HG03521 (cell line): ENCODE data around the gene CLDN15.
"Not testable (repeated sequence)": the region's sequence is repeated elsewhere in the genome, so short reads cannot be mapped to it uniquely, and the experiment has no call there.

Source experiments
- ATAC-seq: cut with Tn5 transposase; IDR thresholded peaks from one replicate; pipeline ENCODE4 v1.9.1; 2021; ENCODE audit warnings: mild to moderate bottlenecking, moderate library complexity; ENCODE audit not compliant: unreplicated experiment

CLDN15 gene, protein sequence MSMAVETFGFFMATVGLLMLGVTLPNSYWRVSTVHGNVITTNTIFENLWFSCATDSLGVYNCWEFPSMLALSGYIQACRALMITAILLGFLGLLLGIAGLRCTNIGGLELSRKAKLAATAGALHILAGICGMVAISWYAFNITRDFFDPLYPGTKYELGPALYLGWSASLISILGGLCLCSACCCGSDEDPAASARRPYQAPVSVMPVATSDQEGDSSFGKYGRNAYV

DNA sequence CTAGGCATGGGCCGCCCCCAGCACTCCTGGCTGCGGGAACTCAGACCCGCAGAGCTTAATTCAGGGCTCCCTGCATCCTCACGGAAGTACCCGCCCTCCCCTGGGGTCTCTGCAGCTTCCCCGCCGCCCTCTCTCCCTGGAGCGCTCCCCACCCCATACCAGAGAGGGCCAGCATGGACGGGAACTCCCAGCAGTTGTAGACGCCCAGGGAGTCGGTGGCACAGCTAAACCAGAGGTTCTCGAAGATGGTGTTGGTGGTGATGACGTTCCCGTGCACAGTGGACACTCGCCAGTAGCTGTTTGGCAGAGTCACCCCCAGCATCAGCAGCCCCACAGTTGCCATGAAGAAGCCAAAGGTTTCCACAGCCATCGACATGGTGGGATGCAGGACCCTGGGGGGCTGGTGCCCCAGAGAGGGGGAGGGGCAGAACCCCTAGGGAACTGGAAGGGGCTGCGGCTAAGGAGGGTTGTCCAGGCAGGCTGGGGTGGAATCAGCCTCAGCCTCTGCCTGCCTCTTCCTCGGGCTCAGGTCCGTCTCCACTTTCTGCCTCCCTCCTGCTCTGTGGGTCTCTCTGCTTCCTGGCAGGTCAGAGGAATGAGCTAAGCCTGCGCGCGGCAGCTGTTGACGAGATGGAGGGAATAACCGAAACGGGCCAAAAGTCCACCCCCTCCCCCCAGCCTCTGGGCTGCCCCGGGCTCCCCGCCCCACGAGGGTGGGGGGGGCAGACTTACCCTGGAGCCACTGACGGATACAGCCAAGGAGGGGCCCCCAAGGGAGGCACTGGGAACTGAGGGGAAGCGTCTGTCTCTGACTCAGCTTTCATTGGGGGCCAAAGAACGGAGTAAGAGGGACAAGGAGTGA, at the start of gene CLDN15:
TSS of gene CLDN15 (minus strand) at position 597 of the 862 bp plus-strand sequence. CDS start at position 376, 221 bp downstream.
- ATAC-seq, result no peak

DNA sequence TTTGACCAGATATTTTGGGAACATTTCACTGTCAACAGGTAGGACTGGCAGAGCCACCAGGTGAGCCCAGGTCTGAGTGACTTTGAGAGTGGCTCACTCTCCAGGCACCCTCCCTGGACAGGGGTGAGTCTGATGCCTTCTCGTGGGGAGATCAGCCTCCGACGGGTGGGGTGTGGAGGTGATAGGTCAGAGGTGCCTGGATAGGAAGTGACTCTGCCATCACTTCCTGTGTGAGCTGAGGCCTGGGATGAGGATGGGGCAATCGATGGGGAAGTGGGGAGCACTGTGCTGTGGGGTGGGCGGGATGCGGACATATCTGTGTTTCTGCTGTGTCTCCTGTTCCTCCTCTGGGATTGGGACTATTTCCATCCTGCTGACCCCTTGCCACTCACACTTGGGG, 49.4 kb upstream of the CLDN15 start:
- no peak for ATAC-seq

DNA sequence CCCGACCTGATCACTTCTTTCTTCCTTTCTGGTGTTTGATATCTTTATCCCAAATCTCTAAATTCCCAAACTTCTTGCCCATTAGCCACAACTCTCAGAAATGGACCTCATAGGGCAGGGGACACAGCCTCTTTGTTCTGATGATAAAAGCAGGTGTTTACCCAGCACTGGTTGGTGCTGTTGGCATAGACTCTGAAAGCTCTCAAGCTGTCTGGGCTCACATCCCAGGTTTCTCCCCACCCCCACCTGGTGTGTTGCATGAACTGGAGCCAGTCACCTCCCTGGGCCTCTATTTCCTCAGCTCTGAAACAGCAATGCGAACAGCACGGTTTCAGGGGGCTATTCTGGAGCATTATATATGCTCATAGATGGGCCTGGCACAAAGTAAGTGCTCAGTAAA, 48.3 kb upstream of the CLDN15 start:
- ATAC-seq, result not testable (repeated sequence)

DNA sequence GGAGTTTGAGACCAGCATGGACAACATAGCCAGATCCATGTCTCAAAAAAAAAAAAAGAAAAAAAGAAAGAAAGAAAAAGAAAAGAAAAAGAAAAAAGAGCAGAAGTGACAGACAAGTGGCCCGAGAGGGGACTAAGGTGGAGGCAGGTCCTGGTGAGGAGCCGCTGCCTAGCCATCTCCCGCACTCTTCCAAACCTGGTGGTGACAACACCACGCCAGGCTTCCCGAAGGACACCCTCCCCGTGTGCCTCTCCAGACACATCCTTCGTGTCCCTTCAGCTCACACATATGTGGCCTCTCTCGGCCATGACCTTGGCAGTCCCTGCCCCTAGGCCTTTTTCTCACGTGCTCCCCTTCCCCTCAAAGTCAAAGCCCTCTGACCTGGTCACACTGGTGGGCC, 47.6 kb upstream of the CLDN15 start:
- no peak for ATAC-seq

DNA sequence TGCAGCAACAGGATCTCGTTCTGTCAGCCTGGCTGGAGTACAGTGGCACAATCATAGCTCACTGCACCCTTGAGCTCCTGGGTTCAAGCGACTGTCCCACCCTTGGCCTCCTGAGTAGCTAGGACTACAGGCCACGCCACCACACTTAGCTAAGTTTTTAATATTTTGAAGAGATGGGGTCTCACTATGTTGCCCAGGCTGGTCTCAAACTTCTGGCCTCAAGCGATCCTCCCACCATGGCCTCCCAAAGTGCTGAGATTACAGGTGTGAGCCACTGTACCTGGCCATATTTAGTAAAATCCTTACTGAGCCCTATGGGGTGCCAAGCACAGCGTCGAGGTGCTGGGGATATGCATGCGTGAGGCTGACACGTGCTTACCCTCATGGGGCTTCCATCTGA, 43.3 kb upstream of the CLDN15 start:
- not testable (repeated sequence) for ATAC-seq

DNA sequence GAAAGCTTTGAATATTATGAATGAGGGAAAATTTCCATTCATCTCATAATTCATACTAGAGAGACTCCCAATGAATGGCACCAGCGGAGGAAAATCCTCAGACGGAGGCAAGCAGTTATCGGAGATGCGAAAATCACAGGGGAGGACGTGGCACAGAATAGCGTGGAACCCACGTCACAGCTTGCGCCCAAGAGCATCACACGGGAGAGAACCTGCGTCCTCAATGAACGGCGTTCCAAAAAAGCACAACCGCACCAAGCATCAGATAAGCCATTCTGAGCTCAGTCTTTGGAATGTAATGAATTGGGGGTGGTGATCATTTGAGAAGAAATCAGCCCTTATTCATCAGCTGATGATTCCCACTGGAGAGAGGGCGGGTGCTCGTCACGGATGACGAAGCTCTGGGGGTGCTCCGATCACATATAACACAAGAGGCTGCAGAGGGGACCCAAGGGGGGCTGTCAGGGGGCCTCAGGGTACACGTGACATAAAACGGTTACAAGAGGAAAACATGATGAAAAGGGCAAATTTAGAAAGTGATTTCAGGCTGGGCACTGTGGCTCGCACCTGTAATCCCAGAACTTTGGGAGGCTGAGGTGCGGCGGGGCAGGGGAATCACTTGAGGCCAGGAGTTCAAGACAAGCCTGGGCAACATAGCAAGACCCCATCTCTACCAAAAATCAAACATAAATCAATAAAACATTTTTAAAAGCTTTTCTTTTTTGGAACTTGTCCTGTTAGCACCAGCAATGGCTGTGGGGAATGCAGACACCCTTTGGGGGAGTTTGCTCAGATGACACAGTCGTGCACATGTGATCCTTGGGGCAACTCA, 41.1 kb upstream of the CLDN15 start:
- ATAC-seq, result no peak

DNA sequence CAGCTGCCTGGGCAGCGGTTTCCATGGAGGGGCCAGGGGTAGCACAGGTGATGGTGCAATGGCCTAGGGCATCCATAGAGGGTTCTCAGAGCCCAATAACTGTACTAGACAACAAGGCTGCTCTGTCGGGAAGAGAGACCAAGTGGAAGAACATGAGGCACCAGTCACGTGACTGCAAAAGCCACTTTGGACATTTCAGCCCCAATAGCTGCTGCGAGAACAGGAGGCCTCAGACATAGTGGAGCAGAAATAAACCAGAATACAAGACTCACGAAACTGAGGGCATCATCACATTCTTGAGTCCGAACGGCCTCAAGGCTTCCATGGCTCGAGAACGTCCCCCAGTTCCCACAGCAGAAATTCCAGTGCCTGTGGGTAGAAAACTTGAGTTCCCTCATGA, 39.6 kb upstream of the CLDN15 start:
- no peak for ATAC-seq

DNA sequence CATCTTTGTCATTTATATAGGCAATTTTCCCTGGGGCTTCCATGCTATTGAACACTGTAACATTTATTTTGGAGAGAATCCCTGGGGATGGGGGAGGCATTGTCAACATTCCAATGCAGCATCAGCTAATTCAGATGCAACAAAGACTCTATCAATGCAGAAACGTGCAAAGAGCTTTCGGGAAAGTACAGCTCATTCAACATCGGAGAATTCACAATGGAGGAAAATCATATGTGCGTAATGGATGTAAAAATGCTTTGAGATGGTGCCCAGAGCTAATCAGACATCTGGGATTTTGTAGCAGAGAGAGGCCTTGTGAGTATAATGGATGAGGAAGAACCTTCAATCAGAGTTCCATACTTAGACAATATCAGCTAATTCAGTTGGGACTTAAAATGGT, 35.6 kb upstream of the CLDN15 start:
- no peak for ATAC-seq

DNA sequence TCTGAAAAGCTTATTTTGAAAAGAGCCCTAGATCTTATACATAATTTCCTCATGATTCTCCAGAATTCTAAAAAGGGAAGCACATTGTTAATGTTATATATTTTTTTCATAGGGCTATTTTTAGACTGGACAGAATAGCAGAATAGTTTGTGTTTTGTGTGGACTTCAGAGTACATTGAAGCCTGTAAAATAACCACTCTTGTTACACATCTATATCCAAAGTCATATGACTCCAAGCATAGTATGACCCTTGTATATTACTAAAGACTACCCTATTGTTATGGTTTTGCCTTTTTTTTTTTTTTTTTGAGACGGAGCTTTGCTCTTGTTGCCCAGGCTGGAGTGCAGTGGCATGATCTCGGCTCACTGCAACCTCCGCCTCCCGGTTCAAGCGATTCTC, 33.4 kb upstream of the CLDN15 start:
- no peak for ATAC-seq

DNA sequence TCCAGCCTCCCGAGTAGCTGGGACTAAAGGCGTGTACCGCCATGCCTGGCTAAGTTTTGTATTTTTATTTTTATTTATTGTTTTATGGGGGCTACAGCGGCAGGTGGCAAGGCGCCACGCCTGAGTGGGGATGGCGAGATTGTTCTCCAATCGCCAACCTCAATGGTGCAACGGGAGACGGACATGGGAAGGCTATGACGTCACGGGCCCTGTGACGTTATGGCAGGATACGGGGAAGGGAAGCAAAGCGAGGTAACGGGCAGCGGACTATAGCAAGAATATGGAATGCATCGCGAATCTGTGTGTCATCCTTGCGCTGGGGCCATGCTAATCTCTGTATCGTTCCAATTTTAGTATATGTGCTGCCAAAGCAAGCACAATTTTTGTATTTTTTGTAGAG, 32.1 kb upstream of the CLDN15 start:
- no peak for ATAC-seq

DNA sequence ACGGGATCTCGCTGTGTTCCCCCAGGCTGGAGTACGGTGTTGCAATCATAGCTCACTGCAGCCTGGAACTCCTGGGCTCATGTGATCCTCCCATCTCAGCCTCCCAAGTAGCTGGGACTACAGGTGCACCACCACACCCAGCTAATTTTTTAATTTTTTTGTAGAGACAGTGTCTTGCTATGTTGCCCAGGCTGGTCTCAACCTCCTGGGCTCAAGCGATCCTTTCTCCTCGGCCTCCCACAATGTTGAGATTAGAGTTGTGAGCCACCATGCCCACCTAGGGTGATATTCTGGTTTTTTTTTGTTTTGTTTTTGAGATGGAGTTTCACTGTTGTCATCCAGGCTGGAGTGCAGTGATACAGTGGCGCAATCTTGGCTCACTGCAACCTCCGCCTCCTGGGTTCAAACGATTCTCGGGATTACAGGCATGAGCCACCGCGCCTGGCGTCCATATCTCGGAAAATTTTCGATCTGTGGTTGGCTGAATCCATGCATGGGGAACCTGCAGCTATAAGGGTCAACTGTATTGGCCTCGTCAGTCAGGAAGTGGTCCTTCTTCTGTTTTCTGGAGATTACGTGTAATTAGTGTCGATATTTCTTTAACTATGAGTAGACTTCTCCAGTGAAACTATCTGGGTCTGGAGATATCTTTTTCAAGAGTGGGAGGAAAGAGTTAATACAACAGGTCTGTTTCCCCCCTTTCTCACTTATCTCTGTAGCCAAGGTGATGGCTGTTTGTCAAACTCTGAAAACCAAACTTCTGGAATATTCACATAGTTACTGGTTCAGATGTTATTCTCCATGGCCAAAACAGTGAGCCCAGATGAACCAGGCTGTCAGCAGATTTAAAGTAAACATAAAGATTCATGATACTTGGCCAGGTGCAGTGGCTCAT, 28.3 kb upstream of the CLDN15 start:
- ATAC-seq, result no peak

DNA sequence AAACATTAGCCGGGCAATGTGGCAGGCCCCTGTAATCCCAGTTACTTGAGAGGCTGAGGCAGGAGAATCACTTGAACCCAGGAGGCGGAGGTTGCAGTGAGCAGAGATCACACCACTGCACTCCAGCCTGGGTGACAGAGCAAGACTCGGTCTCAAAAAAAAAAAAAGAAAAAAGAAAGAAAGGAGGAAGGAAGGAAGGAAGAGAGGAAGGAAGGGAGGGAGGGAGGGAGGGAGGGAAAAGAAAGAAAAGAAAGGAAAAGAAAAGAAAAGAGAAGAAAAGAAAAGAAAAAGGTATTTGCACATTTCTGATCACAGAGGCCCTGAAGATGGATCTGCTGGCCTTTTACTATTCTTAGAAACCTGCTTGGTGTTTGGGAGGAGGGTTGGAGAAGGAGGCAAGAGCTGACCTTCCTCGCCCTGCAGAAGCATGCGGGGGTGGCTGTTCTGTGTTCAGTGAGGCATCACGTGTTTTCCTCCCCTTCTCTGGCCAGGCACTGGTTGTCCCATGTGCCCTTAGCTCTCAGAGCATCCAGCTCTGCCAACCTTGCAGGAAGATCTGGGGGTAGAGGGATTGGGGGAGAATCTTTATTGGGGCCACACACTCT, 26.6 kb upstream of the CLDN15 start:
- ATAC-seq, result not testable (repeated sequence)

DNA sequence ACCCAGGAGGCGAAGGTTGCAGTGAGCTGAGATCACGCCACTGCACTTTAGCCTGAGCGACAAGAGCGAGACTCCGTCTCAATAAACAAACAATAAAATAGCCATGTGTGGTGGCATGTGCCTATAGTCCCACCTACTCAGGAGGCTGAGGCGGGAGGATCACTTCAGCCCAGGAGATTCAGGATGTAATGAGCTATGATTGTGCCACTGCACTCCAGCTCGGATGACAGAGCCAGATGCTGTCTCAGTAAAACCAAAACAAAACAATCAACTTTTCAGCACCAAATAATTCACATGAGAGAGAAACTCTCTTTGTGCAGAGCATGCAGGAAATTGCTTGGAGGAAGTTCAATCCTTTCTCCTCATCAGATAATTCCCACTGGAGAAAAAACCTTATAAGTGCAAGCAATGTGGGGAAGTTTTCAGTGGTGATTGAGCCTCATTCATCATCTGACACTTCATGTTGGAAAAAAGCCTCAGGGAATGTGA, 20.7 kb upstream of the CLDN15 start:
- no peak for ATAC-seq

DNA sequence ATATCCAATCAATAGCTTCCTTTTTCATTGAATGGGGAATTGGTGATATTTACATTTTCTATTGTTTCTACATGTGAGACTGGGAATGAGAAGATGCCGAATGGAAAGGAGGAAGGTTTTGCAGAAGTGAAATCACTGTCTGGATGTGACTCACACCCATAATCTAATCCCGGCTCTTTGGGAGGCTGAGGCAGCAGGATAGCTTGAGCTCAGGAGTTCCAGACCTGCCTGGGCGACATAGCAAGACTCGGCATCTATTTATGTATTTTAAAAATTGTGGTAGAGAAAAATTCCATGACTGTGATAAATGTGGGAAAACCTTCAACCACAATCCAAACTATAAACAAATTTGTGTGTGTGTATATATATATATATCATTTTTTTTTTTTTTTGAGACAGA, 18.2 kb upstream of the CLDN15 start:
- ATAC-seq, result no peak

DNA sequence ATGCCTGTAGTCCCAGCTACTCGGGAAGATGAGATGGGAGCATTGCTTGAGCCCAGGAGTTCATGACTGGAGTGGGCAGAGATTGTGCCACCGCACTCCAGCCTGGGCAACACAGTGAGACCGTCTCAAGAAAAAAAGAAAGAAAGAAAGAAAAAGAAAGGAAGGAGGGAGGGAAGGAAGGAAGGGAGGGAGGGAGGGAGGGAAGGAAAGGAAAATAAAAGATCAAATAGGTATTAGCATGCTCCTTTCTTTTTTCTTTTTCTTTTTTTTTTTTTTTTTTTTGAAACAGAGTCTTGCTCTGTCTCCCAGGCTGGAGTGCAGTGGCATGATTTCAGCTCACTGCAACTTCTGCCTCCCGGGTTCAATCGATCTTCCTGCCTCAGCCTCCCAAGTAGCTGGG, 15.6 kb upstream of the CLDN15 start:
- not testable (repeated sequence) for ATAC-seq

DNA sequence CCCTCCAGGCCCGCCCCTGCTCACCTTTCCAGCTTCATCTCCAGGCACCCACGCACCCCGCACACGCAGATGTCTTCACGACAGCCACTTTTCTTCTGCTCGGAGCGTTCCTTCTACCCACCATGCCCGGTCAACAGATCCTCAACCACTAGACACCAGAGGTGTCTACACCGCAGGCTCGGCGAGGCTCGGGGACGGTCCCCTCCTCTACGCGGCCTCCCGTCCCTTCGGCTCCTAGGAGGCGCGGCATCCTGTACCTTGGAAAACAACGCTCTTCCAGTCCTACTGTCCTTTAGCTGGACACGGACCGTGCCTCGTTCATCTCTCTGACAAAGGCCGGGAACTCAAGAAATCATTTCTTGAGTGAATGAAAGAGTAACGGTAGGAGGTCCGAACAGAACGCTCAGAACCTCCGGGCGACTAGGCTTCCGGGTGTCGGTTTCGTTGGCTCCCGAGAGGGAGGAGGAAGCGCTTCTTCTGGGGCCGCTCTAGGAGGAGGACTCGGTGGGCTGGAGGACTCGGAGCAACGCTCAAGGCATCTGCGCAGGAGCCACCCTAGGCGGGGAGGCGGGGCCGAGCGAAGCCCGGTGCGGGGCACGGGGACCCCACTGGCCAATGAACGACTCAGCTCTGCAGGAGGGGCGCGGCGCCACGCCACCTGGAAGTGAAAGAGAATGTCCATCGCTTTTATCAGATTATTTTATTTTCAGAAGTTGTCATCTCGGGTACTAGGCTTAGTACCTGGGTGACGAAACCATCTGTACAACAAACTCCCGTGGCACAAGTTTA, 14.5 kb upstream of the CLDN15 start:
- peak; percentile 97 for ATAC-seq

DNA sequence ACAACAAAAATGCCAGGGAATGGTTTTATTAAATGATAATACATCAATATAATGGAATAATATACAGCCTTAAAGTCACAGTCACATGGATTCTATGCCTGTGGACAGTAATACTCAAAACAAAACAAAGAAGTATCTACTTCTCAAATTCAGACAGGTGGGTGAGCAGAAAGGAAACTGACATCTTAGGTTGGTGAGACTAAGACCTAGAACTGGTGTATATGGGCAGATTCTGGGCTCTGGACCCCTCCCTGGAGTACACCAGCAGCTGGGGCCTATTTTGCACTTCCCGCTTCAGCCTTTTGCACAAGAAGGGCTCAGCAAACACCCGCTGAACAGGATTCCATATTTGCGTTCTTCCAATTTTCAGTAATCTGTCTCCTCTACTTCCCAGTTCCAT, 12.7 kb upstream of the CLDN15 start:
- ATAC-seq, result no peak

DNA sequence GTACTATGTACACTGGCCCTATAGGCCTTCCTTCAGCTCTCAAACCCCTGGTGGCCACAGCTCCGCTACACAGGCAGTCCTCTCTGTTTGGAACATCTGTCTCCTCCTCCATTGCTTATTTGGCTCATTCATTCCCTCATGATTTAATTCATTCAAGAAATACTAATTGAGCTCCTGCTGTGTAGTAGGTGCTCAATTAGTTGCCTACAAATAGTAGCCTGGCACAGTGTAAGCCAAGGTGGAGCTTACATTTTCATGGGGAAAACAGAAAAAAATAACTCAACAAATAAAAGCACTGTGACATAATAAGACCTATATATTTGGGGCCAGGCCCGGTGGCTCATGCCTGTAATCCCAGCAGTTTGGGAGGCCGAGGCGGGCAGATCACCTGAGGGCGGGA, 10.7 kb upstream of the CLDN15 start:
- ATAC-seq, result no peak

DNA sequence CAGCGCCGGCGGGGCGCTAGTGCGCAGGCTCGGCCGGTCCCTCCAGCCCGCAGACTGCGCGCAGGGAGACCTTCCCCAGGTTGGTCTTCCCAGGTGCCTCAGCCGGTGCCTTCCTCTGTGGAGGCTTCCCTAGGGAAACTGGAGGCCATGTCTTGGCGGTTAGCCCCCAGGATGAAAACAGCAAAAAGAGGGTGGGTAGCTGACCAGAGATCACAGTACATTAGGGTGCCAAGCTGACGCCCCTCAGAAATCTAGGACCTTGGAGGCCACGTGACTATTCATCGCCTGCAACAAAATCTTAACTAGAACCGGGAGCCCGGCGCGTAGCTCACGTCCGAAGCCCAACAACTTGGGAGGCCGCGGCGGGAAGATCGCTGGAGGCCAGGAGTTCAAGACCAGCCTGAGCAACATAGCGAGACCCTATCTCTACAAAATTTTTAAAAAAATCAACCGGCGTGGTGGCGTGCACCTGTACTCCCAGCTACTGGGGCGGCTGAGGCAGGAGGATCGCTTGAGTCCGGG, 7.6 kb upstream of the CLDN15 start:
- no peak for ATAC-seq
